LNCAP (cell line): Measurements from ENCODE around the gene ACOT11.
A peak's percentile ranks its signal among the peaks of the same experiment; 100 is the strongest.

Source experiments
- CTCF ChIP-seq: fragments of 450-650 bp; IDR thresholded peaks from 2 replicates; pipeline ENCODE4 v1.5.1; 2017; ENCODE audit warnings: mild to moderate bottlenecking

Gene ACOT11

GRCh38 chr1:54547601-54548388, at the start of gene ACOT11:
Gene ACOT11 (plus strand): TSS chr1:54548228. CDS start chr1:54548310, 82 bp downstream.
- peak; percentile 33; the same call in 1 of the 2 replicates for TF ChIP-seq CTCF

GRCh38 chr1:54498383-54499096, 49.5 kb upstream of the ACOT11 start:
- no peak for TF ChIP-seq CTCF

GRCh38 chr1:54499097-54499359, 49.0 kb upstream of the ACOT11 start:
- TF ChIP-seq CTCF = no peak

- peak; percentile 18; the same call in 1 of the 2 replicates for TF ChIP-seq CTCF
These were observed 48.5 kb upstream of the ACOT11 start for GRCh38 chr1:54499360-54500106.

GRCh38 chr1:54500107-54500431, 48.0 kb upstream of the ACOT11 start:
- no peak for TF ChIP-seq CTCF

- no peak for TF ChIP-seq CTCF
These were observed 46.2 kb upstream of the ACOT11 start for GRCh38 chr1:54501849-54502248.

- no peak for TF ChIP-seq CTCF
These were observed 45.7 kb upstream of the ACOT11 start for GRCh38 chr1:54502342-54502741.
